ENCODE results near the gene SMAD6. TPM values are rescaled to one million over a fixed set of nuclear protein-coding genes. Genes with fewer than 3 reads are reported as not detected.
"Not testable (repeated sequence)": the region's sequence is repeated elsewhere in the genome, so short reads cannot be mapped to it uniquely, and the experiment has no call there.

SMAD6 gene
- total and polyA plus RNA-seq, 2 experiments from 2014 or later, result 3.6 to 32.9 TPM

GRCh38 chr15:66826507-66826906 is 124.5 kb downstream of the SMAD6 start:
- H3K36me3 ChIP-seq (ENCODE audit: low read depth), result no peaks in the 10 kb centered on the region
- no peaks in the 10 kb centered on the region for H3K9me3 ChIP-seq (ENCODE audit: low read depth)
- no peak overlapping the region for H3K4me2 ChIP-seq (ENCODE audit: unreplicated experiment)
- WGBS, 2 experiments (ENCODE audit: low coverage in 1 of 2, low lambda C conversion rate in 2 of 2, missing lambda C conversion rate in 2 of 2), result 97 to 100% methylated on average over 3 of the region's 3 CpGs
- H3F3A ChIP-seq (ENCODE audit: insufficient read depth), result peaks cover 16% of the 10 kb centered on the region
- in situ Hi-C loops (cut with MboI), result no loop called here
- peaks cover 25% of the 10 kb centered on the region for H3K4me1 ChIP-seq (ENCODE audit: insufficient read depth)
- no peak overlapping the region for H3K27ac ChIP-seq
- H3K9me2 ChIP-seq (ENCODE audit: insufficient read depth), result no peaks in the 10 kb centered on the region
- TF ChIP-seq EZH2 (IDR thresholded peaks at IDR 0.05; ENCODE audit: insufficient read depth, poor library complexity, severe bottlenecking) (no peak), EZH2phosphoT487 (IDR thresholded peaks at IDR 0.05; ENCODE audit: insufficient read depth, low read depth) (no peak)
- H3K79me2 ChIP-seq (ENCODE audit: insufficient read depth), result no peaks in the 10 kb centered on the region
- no peak for DNase-seq
- H3K4me3 ChIP-seq, result no peak overlapping the region
- no peak overlapping the region for H3K9ac ChIP-seq
- no peak overlapping the region for H2AFZ ChIP-seq
- H4K20me1 ChIP-seq (ENCODE audit: insufficient read depth), result no peaks in the 10 kb centered on the region
- no peaks in the 10 kb centered on the region for H3K27me3 ChIP-seq (replicated peaks; ENCODE audit: insufficient read depth)

DNA sequence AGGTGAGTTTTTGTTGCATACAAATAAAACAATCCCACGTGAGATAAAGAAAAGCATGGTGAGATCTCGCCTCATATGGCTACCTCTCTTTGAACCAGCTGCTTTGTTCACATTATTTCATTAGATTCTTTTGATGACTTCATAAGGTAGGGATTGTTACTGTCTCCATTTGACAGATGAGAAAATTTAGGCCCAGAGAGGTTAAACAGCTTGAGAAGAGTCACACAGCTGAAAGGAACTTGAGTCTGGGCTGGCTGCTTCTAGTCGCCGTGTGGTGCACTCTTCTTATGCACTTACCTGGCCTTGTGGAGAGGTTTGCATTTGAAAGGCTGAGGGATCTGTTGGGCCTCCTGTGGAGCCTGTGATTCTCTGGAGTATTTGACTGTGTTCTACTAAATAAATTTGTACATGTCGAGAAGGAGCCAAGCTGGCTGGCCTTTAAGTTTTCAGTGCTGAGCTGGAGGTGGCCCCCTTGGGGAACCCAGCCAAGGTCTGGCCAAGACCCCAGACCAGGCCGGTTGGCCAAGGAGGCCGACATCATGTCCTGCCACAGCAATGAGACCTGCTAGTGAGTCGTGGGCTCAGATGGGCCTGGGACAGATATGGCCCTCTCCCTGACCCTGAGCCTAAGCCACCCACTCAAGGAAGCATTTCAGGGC is 125.1 kb downstream of the SMAD6 start:
- no peak for TF ChIP-seq EZH2 (IDR thresholded peaks at IDR 0.05; ENCODE audit: insufficient read depth, poor library complexity, severe bottlenecking)
- TF ChIP-seq EZH2phosphoT487 (IDR thresholded peaks at IDR 0.05; ENCODE audit: insufficient read depth, low read depth), result no peak
- in situ Hi-C loops (cut with MboI), result no loop called here
- no peaks in the 10 kb centered on the region for H3K9me3 ChIP-seq (ENCODE audit: low read depth)
- no peaks in the 10 kb centered on the region for H3K9me2 ChIP-seq (ENCODE audit: insufficient read depth)
- H3K4me3 ChIP-seq, result no peak overlapping the region
- 91 to 92% methylated on average over 8 of the region's 8 CpGs for WGBS, 2 experiments (ENCODE audit: low coverage in 1 of 2, low lambda C conversion rate in 2 of 2, missing lambda C conversion rate in 2 of 2)
- H3K36me3 ChIP-seq (ENCODE audit: low read depth), result no peaks in the 10 kb centered on the region
- H3K4me1 ChIP-seq (ENCODE audit: insufficient read depth), result peaks cover 29% of the 10 kb centered on the region
- no peak overlapping the region for H3K4me2 ChIP-seq (ENCODE audit: unreplicated experiment)
- no peak overlapping the region for H3K27ac ChIP-seq
- DNase-seq, result no peak
- no peaks in the 10 kb centered on the region for H4K20me1 ChIP-seq (ENCODE audit: insufficient read depth)
- no peaks in the 10 kb centered on the region for H3K27me3 ChIP-seq (replicated peaks; ENCODE audit: insufficient read depth)
- no peaks in the 10 kb centered on the region for H3K79me2 ChIP-seq (ENCODE audit: insufficient read depth)
- no peak overlapping the region for H2AFZ ChIP-seq
- no peak overlapping the region for H3K9ac ChIP-seq
- peaks cover 20% of the 10 kb centered on the region for H3F3A ChIP-seq (ENCODE audit: insufficient read depth)

- 87 to 89% methylated on average over 6 of the region's 6 CpGs for WGBS, 2 experiments (ENCODE audit: low coverage in 1 of 2, low lambda C conversion rate in 2 of 2, missing lambda C conversion rate in 2 of 2)
- peaks cover 32% of the 10 kb centered on the region for H3K4me1 ChIP-seq (ENCODE audit: insufficient read depth)
- in situ Hi-C loops (cut with MboI), result no loop called here
- no peak overlapping the region for H3K9ac ChIP-seq
- H3K27ac ChIP-seq, result no peak overlapping the region
- H3K79me2 ChIP-seq (ENCODE audit: insufficient read depth), result no peaks in the 10 kb centered on the region
- TF ChIP-seq EZH2 (IDR thresholded peaks at IDR 0.05; ENCODE audit: insufficient read depth, poor library complexity, severe bottlenecking), result no peak
- no peak for TF ChIP-seq EZH2phosphoT487 (IDR thresholded peaks at IDR 0.05; ENCODE audit: insufficient read depth, low read depth)
- no peak overlapping the region for H2AFZ ChIP-seq
- no peak overlapping the region for H3K4me3 ChIP-seq
- no peaks in the 10 kb centered on the region for H3K27me3 ChIP-seq (replicated peaks; ENCODE audit: insufficient read depth)
- peaks cover 20% of the 10 kb centered on the region for H3F3A ChIP-seq (ENCODE audit: insufficient read depth)
- no peaks in the 10 kb centered on the region for H4K20me1 ChIP-seq (ENCODE audit: insufficient read depth)
- DNase-seq, result no peak
- H3K9me2 ChIP-seq (ENCODE audit: insufficient read depth), result no peaks in the 10 kb centered on the region
- no peaks in the 10 kb centered on the region for H3K36me3 ChIP-seq (ENCODE audit: low read depth)
- no peaks in the 10 kb centered on the region for H3K9me3 ChIP-seq (ENCODE audit: low read depth)
- H3K4me2 ChIP-seq (ENCODE audit: unreplicated experiment), result no peak overlapping the region
These were observed 125.6 kb downstream of the SMAD6 start for GRCh38 chr15:66827698-66828055.

GRCh38 chr15:66828817-66829541 is 126.9 kb downstream of the SMAD6 start:
- in situ Hi-C loops (cut with MboI); H3K27ac ChIP-seq: not testable (repeated sequence)

More at GRCh38 chr15:66828817-66829541, 126.9 kb downstream of the SMAD6 start:
- Histone ChIP-seq H3F3A (ENCODE audit: insufficient read depth) (peaks cover 28% of the 10 kb centered on the region), H3K4me1 (ENCODE audit: insufficient read depth) (peaks cover 42% of the 10 kb centered on the region)
- DNase-seq; H3K9me2 ChIP-seq (ENCODE audit: insufficient read depth); H3K4me3 ChIP-seq; H3K9me3 ChIP-seq (ENCODE audit: low read depth); H3K36me3 ChIP-seq (ENCODE audit: low read depth); H3K27me3 ChIP-seq (replicated peaks; ENCODE audit: insufficient read depth); H3K9ac ChIP-seq; H2AFZ ChIP-seq; H3K79me2 ChIP-seq (ENCODE audit: insufficient read depth); H3K4me2 ChIP-seq (ENCODE audit: unreplicated experiment); H4K20me1 ChIP-seq (ENCODE audit: insufficient read depth): not testable (repeated sequence)
- 95 to 97% methylated on average over 11 of the region's 11 CpGs for WGBS, 2 experiments (ENCODE audit: low coverage in 1 of 2, low lambda C conversion rate in 2 of 2, missing lambda C conversion rate in 2 of 2)
